ENCODE measurements around the gene DCAF6.

DCAF6 gene

GRCh38 chr1:168110896-168111545, 174.5 kb downstream of the DCAF6 start:
- DNase-seq: no peak

GRCh38 chr1:168112673-168113305, 176.3 kb downstream of the DCAF6 start:
- DNase-seq: peak; percentile 86

GRCh38 chr1:168114845-168115244, 178.4 kb downstream of the DCAF6 start:
- DNase-seq: peak; percentile 62

- no peak for DNase-seq
Measured at GRCh38 chr1:168116327-168116799, 179.9 kb downstream of the DCAF6 start.

- no peak for DNase-seq
Measured at GRCh38 chr1:168119750-168120149, 183.3 kb downstream of the DCAF6 start.

- no peak for DNase-seq
Measured at GRCh38 chr1:168121401-168122011, 185.0 kb downstream of the DCAF6 start.

GRCh38 chr1:168125051-168125450, 188.6 kb downstream of the DCAF6 start:
- no peak for DNase-seq

All from NCI-H2171 (cell line).